Measurements from ENCODE around the gene SOCS2.

Gene SOCS2

DNA sequence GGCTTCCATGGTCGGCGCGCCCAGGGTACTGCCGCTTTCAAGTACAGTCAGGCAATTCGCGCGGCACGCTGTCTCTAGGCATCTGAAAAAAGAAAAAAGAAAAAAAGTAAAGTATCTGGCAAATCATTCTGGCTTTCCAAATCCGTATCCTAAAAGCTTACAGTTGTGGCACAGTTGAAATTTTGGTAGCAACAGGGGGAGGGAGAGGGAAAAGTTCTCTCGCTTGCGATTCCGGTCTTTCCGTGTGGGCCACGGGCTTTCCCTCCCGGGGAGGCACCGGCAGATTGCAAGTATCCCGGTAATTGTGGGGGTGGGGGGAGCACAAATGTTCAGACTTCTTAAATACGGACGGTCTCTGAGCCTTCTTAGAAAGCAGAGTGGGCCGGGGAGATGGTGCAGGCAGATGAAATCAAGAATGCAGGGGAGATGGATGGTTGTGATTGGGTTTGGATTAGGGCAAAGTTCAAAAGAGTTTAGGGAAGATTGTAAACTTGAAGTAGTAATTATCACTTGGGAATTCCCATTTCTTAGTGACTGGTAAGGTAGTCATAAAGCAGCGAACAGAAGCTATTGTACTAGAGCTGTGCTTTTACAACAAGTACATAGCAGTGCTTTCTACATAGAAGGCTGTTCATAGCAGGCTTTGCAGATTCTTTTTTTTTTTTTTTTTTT lies 1.2 kb downstream of the SOCS2 start:
- peaks cover 46% of the 10 kb centered on the region for H3K4me1 Mint-ChIP-seq
- H3K9me3 Mint-ChIP-seq, result no peaks in the 10 kb centered on the region
- H3K4me3 Mint-ChIP-seq, result peak overlapping the region; percentile 94
- peaks cover 10% of the 10 kb centered on the region for H3K36me3 Mint-ChIP-seq
- no peaks in the 10 kb centered on the region for H3K27me3 Mint-ChIP-seq
- no peak overlapping the region for H3K27ac Mint-ChIP-seq

GRCh38 chr12:93577222-93577621 lies 4.7 kb downstream of the SOCS2 start:
- no peak overlapping the region for H3K27ac Mint-ChIP-seq
- H3K9me3 Mint-ChIP-seq, result no peaks in the 10 kb centered on the region
- H3K27me3 Mint-ChIP-seq, result no peaks in the 10 kb centered on the region
- peaks cover 55% of the 10 kb centered on the region for H3K4me1 Mint-ChIP-seq
- H3K4me3 Mint-ChIP-seq, result no peak overlapping the region
- H3K36me3 Mint-ChIP-seq, result peaks cover 21% of the 10 kb centered on the region

DNA sequence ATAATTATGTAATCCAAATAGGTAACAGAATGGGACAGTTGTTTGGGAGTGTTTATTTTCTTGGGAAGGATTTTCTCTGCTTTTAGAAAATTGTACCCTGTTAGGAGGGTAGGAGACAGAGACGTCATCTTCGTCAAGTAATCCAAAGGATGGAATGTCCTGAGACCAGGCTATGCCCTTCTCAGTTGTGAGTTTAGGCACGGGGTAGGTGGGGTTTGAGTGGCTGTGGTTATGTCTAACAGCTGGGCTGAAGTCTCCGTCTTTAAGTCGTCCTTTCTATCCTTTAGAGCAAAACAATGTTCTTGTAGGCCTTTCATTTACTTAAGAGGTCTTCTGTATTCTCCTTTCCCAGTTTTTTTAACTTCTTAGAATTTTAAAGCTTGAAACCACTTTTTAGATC lies 5.7 kb downstream of the SOCS2 start:
- no peak overlapping the region for H3K27ac Mint-ChIP-seq
- peaks cover 47% of the 10 kb centered on the region for H3K4me1 Mint-ChIP-seq
- H3K27me3 Mint-ChIP-seq, result no peaks in the 10 kb centered on the region
- peaks cover 22% of the 10 kb centered on the region for H3K36me3 Mint-ChIP-seq
- no peak overlapping the region for H3K4me3 Mint-ChIP-seq
- no peaks in the 10 kb centered on the region for H3K9me3 Mint-ChIP-seq

DNA sequence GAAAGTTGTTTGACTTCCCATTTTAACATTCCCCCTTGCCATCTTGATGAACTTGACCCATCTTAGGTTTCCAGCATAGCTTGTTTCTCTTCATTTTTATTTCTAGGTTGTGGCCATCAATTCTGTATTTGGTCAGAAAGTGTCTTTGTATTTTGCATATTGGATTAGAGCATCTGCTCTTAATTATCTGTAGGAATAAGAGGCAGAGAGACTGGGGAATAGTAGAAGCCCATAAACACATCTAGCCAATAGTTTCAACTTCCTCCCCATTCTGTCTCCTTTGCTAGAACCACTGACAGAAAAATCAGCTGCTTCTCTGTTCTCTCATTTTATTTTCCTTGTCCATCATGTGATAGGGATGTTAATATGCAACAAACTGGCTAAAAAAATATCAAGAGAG lies 8.2 kb downstream of the SOCS2 start:
- H3K36me3 Mint-ChIP-seq, result peaks cover 17% of the 10 kb centered on the region
- H3K9me3 Mint-ChIP-seq, result no peaks in the 10 kb centered on the region
- no peak overlapping the region for H3K27ac Mint-ChIP-seq
- no peak overlapping the region for H3K4me3 Mint-ChIP-seq
- no peaks in the 10 kb centered on the region for H3K27me3 Mint-ChIP-seq
- peaks cover 36% of the 10 kb centered on the region for H3K4me1 Mint-ChIP-seq

GRCh38 chr12:93581370-93581769 lies 8.9 kb downstream of the SOCS2 start:
- H3K36me3 Mint-ChIP-seq, result peaks cover 17% of the 10 kb centered on the region
- no peaks in the 10 kb centered on the region for H3K27me3 Mint-ChIP-seq
- peaks cover 32% of the 10 kb centered on the region for H3K4me1 Mint-ChIP-seq
- H3K4me3 Mint-ChIP-seq, result no peak overlapping the region
- H3K27ac Mint-ChIP-seq, result no peak overlapping the region
- H3K9me3 Mint-ChIP-seq, result no peaks in the 10 kb centered on the region

DNA sequence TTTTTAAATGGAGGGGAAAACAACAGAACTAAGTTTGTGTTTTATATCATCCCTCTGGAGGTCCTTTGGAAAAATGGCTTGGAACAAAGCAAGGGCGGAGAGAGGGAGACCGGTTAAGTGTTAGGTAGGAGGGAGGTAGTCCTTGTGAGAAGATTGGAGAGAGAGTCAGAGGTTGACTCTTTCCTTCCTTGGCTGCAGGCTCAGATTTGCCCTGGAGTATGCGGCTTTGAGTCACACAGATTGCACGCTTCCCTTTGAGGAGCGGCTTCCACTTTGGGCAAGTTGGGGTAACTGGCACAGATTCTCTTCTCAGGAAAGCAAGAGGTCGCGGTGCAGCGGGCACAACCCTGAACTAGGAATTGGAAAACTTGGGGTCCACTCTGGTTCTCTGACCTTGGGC lies 9.9 kb downstream of the SOCS2 start:
- Mint-ChIP-seq H3K4me3 (no peak overlapping the region), H3K4me1 (peaks cover 24% of the 10 kb centered on the region), H3K27me3 (no peaks in the 10 kb centered on the region), H3K9me3 (no peaks in the 10 kb centered on the region), H3K27ac (no peak overlapping the region), H3K36me3 (peaks cover 15% of the 10 kb centered on the region)

DNA sequence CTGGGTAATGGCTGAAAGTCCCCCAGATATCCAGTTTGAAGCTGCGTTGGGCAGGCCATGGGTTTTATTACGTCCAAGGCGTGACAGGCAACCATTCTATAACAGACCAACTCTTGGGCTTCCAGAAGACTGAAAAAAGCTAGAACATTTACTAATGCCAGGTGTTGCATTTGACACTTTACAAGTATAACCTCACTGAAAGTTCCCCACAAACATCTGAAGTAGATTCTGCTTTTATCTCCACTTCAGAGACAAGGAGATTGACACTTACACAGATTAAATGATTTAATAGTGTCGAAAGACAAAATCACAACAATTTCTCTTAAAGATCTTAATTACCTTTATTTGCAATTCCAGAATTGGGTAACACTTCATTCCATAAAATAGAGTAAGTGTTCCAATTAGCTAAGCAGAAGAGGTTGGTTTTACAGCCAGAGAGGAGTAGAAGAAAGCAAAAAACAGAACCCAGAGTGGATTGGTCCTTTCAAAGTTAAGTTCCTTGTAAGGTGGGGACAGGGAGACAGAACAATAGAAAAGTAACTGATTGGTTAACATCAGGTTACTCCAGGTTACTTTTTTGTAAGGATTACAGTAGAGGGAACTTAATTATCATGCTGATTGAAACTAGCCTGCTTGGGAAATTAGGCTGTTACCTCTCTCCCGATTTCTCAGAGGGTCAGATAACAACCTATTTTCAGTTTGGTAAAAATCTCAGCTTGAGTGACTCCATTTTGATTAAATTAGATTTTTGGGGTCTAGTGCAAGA lies 11.3 kb downstream of the SOCS2 start:
- Mint-ChIP-seq H3K27ac (no peak overlapping the region), H3K4me1 (peaks cover 20% of the 10 kb centered on the region), H3K4me3 (no peak overlapping the region), H3K27me3 (no peaks in the 10 kb centered on the region), H3K9me3 (no peaks in the 10 kb centered on the region), H3K36me3 (peaks cover 11% of the 10 kb centered on the region)

- no peak overlapping the region for H3K27ac Mint-ChIP-seq
Measured at GRCh38 chr12:93585247-93585646, 12.8 kb downstream of the SOCS2 start.

DNA sequence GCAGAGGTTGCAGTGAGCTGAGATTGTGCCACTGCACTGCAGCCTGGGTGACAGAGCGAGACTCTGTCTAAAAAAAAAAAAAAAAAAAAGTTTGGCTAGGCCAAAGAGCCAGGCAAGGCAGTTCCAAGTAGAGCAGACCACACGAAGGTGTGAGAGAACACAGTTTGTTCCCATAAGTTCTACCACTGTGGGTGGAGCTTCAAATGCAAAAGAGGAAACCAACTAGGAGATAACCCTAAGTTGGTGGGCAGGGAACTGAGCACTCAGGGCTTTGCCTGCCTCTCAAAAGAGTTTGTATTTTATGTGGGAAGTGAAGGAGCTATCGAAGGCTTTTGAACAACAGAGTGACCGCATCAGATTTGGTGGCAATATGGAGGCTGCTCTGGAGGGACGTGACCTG lies 15.1 kb downstream of the SOCS2 start:
- Mint-ChIP-seq H3K27ac (no peak overlapping the region), H3K9me3 (no peaks in the 10 kb centered on the region)

More at GRCh38 chr12:93585247-93585646, 12.8 kb downstream of the SOCS2 start:
- H3K36me3 Mint-ChIP-seq, result peaks cover 6% of the 10 kb centered on the region
- peaks cover 20% of the 10 kb centered on the region for H3K4me1 Mint-ChIP-seq
- H3K9me3 Mint-ChIP-seq, result no peaks in the 10 kb centered on the region
- H3K27me3 Mint-ChIP-seq, result peaks cover 6% of the 10 kb centered on the region
- no peak overlapping the region for H3K4me3 Mint-ChIP-seq

GRCh38 chr12:93589081-93589480 lies 16.6 kb downstream of the SOCS2 start:
- no peak overlapping the region for H3K27ac Mint-ChIP-seq

More for the DNA sequence above, 15.1 kb downstream of the SOCS2 start:
- Mint-ChIP-seq H3K4me3 (no peak overlapping the region), H3K27me3 (peaks cover 25% of the 10 kb centered on the region), H3K4me1 (peaks cover 31% of the 10 kb centered on the region), H3K36me3 (no peaks in the 10 kb centered on the region)

GRCh38 chr12:93591137-93591868 lies 18.8 kb downstream of the SOCS2 start:
- no peaks in the 10 kb centered on the region for H3K36me3 Mint-ChIP-seq
- H3K27ac Mint-ChIP-seq, result no peak overlapping the region

More at GRCh38 chr12:93589081-93589480, 16.6 kb downstream of the SOCS2 start:
- Mint-ChIP-seq H3K4me1 (peaks cover 24% of the 10 kb centered on the region), H3K9me3 (no peaks in the 10 kb centered on the region), H3K4me3 (no peak overlapping the region), H3K36me3 (no peaks in the 10 kb centered on the region), H3K27me3 (peaks cover 34% of the 10 kb centered on the region)

GRCh38 chr12:93592641-93593406 lies 20.3 kb downstream of the SOCS2 start:
- no peak overlapping the region for H3K4me3 Mint-ChIP-seq
- H3K27ac Mint-ChIP-seq, result no peak overlapping the region

More at GRCh38 chr12:93591137-93591868, 18.8 kb downstream of the SOCS2 start:
- no peaks in the 10 kb centered on the region for H3K9me3 Mint-ChIP-seq
- peak overlapping the region; percentile 92 for H3K4me3 Mint-ChIP-seq
- H3K27me3 Mint-ChIP-seq, result peaks cover 40% of the 10 kb centered on the region
- H3K4me1 Mint-ChIP-seq, result peaks cover 24% of the 10 kb centered on the region

DNA sequence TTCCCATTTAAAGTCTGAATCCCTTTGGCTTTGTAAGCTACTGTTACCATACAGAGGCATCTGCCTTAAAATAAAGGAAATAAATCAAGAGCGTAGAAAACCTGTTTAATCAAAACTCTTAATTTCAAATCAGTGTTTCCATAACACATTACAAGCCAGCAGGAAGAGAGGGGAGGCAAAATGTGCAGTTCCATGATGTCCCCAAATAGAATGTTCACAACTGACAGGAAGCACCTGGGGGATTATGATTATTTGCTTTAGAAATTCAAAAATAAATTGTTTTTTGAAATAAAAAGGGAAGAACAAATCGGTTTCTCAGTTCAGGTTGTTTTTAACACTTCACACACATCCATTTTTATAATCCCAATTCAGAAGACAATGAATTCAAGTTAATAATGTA lies 21.4 kb downstream of the SOCS2 start:
- H3K4me3 Mint-ChIP-seq, result no peak overlapping the region
- no peaks in the 10 kb centered on the region for H3K36me3 Mint-ChIP-seq
- H3K4me1 Mint-ChIP-seq, result peaks cover 21% of the 10 kb centered on the region
- peaks cover 41% of the 10 kb centered on the region for H3K27me3 Mint-ChIP-seq
- H3K9me3 Mint-ChIP-seq, result no peaks in the 10 kb centered on the region
- no peak overlapping the region for H3K27ac Mint-ChIP-seq

More at GRCh38 chr12:93592641-93593406, 20.3 kb downstream of the SOCS2 start:
- no peaks in the 10 kb centered on the region for H3K36me3 Mint-ChIP-seq
- H3K4me1 Mint-ChIP-seq, result peaks cover 24% of the 10 kb centered on the region
- H3K27me3 Mint-ChIP-seq, result peaks cover 41% of the 10 kb centered on the region
- no peaks in the 10 kb centered on the region for H3K9me3 Mint-ChIP-seq

DNA sequence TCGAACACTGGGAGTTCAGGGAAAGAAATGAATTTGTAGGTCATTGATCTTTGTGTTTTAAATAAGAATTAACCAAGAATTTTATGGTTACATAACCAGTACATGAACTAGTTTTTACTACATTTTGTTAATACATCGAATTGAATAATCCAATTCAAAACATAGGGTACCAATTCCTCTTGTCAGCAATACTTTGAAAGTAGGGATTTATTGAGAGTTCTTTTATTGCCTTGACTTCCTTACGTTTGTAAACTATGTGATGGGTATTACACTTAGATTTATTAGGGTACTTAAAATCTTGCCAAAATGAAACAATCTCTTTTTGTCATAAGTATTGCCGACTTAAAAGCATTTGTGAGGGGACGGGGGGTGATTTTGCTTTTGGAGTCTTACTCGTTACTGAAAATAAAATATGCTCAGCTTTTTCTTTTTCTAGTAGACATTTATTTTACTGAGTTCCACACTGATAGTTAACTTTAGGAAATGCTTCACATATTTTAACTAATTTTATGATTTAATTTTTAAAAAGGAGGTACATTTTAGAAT lies 22.4 kb downstream of the SOCS2 start:
- H3K9me3 Mint-ChIP-seq, result no peaks in the 10 kb centered on the region
- H3K4me1 Mint-ChIP-seq, result peaks cover 17% of the 10 kb centered on the region
- no peak overlapping the region for H3K4me3 Mint-ChIP-seq
- H3K27me3 Mint-ChIP-seq, result peaks cover 36% of the 10 kb centered on the region
- H3K36me3 Mint-ChIP-seq, result no peaks in the 10 kb centered on the region
- H3K27ac Mint-ChIP-seq, result no peak overlapping the region

DNA sequence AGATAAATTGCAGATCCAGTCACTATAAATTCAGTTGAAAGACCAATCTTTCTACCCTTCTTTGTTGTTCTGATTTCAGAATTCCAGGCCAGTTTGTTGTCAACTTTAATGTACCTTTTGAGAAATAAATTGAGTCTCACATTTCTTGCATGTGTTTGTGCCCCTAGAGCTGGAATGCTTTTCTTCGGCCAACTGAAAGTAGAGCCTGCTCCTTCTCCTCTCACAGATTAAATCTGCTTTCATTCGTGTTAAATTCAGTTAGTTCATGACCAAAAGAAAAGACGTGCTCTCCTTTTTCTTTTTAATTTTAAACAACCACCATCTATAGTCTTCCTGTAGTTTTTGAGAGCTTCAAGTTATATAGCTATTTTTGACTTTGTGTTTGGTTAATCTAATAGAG lies 22.9 kb downstream of the SOCS2 start:
- Mint-ChIP-seq H3K4me3 (no peak overlapping the region), H3K27ac (no peak overlapping the region), H3K9me3 (no peaks in the 10 kb centered on the region), H3K36me3 (no peaks in the 10 kb centered on the region), H3K27me3 (peaks cover 33% of the 10 kb centered on the region), H3K4me1 (peaks cover 17% of the 10 kb centered on the region)
